Islet precursor cell (in vitro differentiated cells): ENCODE data around the gene TEKT5.
"Not testable (repeated sequence)": the region's sequence is repeated elsewhere in the genome, so short reads cannot be mapped to it uniquely, and the experiment has no call there.

Experiments
- DNase-seq: peaks from one replicate; pipeline ENCODE4 v3.0.0-alpha.2; 2018

The TEKT5 gene

GRCh38 chr16:10629592-10629963 lies 65.2 kb downstream of the TEKT5 start:
- peak; percentile 90 for DNase-seq

- no peak for DNase-seq
Measured at GRCh38 chr16:10625595-10626357, 69.0 kb downstream of the TEKT5 start.

- peak; percentile 62 for DNase-seq
Measured at GRCh38 chr16:10624527-10624926, 70.2 kb downstream of the TEKT5 start.

GRCh38 chr16:10623059-10623458 lies 71.7 kb downstream of the TEKT5 start:
- DNase-seq: no peak

- DNase-seq: peak; percentile 92
Measured at GRCh38 chr16:10622036-10622921, 72.5 kb downstream of the TEKT5 start.

GRCh38 chr16:10621216-10621949 lies 73.3 kb downstream of the TEKT5 start:
- DNase-seq: not testable (repeated sequence)

GRCh38 chr16:10620120-10620519 lies 74.6 kb downstream of the TEKT5 start:
- DNase-seq: no peak

- DNase-seq: peak; percentile 65
Measured at GRCh38 chr16:10619271-10619849, 75.4 kb downstream of the TEKT5 start.

- no peak for DNase-seq
Measured at GRCh38 chr16:10618710-10619209, 76.0 kb downstream of the TEKT5 start.

GRCh38 chr16:10617662-10618420 lies 76.9 kb downstream of the TEKT5 start:
- no peak for DNase-seq

GRCh38 chr16:10616756-10617640 lies 77.7 kb downstream of the TEKT5 start:
- DNase-seq: peak; percentile 89

GRCh38 chr16:10616419-10616755 lies 78.3 kb downstream of the TEKT5 start:
- DNase-seq: no peak

GRCh38 chr16:10614685-10615084 lies 80.0 kb downstream of the TEKT5 start:
- no peak for DNase-seq

GRCh38 chr16:10613785-10614485 lies 80.8 kb downstream of the TEKT5 start:
- no peak for DNase-seq

- DNase-seq: no peak
Measured at GRCh38 chr16:10612649-10613179, 82.0 kb downstream of the TEKT5 start.

- no peak for DNase-seq
Measured at GRCh38 chr16:10611825-10612342, 82.8 kb downstream of the TEKT5 start.

- no peak for DNase-seq
Measured at GRCh38 chr16:10610499-10611184, 84.1 kb downstream of the TEKT5 start.

- DNase-seq: peak; percentile 83
Measured at GRCh38 chr16:10609402-10609774, 85.3 kb downstream of the TEKT5 start.

GRCh38 chr16:10608687-10609401 lies 85.9 kb downstream of the TEKT5 start:
- peak; percentile 66 for DNase-seq
